Mucosa of descending colon (tissue), 3 donors: Measurements from ENCODE around the gene SDS. TPM values are rescaled to one million over a fixed set of nuclear protein-coding genes. Genes with fewer than 3 reads are reported as not detected.

Experiments used
- ATAC-seq: fragments of 200-7000 bp; cut with Tn5 transposase; one replicate; pipeline ENCODE4 v1.9.1; 2020; ENCODE audit warnings: mild to moderate bottlenecking, moderate library complexity
- DNase-seq, 3 donors: peaks; one replicate each; pipeline ENCODE4 v3.0.0-alpha.2; 2020
- H3K36me3 ChIP-seq: fragments of 200-600 bp; one replicate; pipeline ENCODE4 v1.8.0; 2021; ENCODE audit warnings: low read depth, mild to moderate bottlenecking
- H3K4me1 ChIP-seq: fragments of 200-600 bp; one replicate; pipeline ENCODE4 v1.8.0; 2021; ENCODE audit warnings: low read depth, mild to moderate bottlenecking
- H3K4me3 ChIP-seq: fragments of 200-600 bp; one replicate; pipeline ENCODE4 v1.8.0; 2021; ENCODE audit warnings: mild to moderate bottlenecking
- H3K9me3 ChIP-seq: fragments of 200-600 bp; one replicate; pipeline ENCODE4 v1.8.0; 2021; ENCODE audit warnings: mild to moderate bottlenecking
- intact Hi-C, 2 donors: fragments of 100-400 bp; cut with DNase I in 1 of 2; cut with micrococcal nuclease in 1 of 2; formaldehyde crosslinking; loops; one replicate each; pipeline versions ENCODE4 v1.11.0 to v1.11.1; 2022; cut with DNase I, micrococcal nuclease
- total RNA-seq, 3 donors: library from RNA; stranded (reverse); fragmentation: NEBNext Ultra II Directional in 2 of 3; extraction: Animal tissue kit (Norgen Biotek cat#: 25700) in 2 of 3; gene quantifications; one replicate each; pipeline versions ENCODE4 v1.2.1 to v1.2.4, GENCODE V29; 2021 to 2023
- TF ChIP-seq, protein P1 (sequence below): fragments of 200-600 bp; IDR thresholded peaks from one replicate; pipeline ENCODE4 v1.8.0; 2022; ENCODE audit warnings: antibody characterized with exemption, mild to moderate bottlenecking
- donor health status: DM: no; HTN: no; CAD: no; lungs with moderate emphysema.
- donor health status: DM: no; HTN: no; CAD: no.
- donor health status: DM: no; HTN: yes; CAD: no.

Gene SDS
- total RNA-seq, 3 donors from 2014 or later, result 0.44 to 3.9 (median 3.2) TPM

DNA sequence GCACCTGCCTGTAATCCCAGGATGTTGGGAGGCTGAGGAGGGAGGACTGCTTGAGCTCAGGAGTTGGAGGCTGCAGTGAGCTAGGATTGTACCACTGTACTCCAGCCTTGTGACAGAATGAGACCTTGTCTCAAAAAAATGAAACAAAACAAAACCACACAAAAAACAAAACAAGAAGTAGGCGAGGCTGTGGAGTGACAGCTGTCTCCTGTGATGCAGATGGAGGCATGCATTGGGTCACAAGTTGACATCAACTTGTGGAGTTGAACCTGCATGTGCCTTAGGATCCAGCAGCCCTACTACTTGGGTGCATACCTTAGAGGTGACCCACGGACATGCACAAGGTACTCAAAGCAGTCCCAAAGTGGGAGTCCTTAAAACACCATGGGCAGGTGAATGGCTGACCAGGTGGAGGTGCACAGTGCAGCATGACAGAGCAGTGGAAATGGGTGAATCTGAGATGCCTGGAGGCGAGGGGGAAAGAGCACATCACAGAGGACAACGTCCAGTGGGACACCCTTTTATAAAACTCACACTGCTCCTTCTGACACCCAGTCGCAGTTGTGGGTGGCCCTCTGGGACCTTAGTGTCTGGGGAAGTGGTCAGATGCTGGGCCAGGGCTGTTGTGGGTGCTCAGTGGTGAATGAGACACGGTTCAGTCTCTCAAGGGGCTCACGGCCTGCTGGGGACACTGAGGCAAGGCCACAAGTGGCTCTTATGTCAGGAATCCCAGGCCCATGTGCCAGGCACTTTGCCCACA lies 32.6 kb downstream of the SDS start:
- no peak for ATAC-seq
- Histone ChIP-seq H3K4me3 (no peak overlapping the region), H3K9me3 (no peaks in the 10 kb centered on the region), H3K4me1 (no peaks in the 10 kb centered on the region), H3K36me3 (no peaks in the 10 kb centered on the region)
- no peak for DNase-seq
- TF ChIP-seq, protein P1, sequence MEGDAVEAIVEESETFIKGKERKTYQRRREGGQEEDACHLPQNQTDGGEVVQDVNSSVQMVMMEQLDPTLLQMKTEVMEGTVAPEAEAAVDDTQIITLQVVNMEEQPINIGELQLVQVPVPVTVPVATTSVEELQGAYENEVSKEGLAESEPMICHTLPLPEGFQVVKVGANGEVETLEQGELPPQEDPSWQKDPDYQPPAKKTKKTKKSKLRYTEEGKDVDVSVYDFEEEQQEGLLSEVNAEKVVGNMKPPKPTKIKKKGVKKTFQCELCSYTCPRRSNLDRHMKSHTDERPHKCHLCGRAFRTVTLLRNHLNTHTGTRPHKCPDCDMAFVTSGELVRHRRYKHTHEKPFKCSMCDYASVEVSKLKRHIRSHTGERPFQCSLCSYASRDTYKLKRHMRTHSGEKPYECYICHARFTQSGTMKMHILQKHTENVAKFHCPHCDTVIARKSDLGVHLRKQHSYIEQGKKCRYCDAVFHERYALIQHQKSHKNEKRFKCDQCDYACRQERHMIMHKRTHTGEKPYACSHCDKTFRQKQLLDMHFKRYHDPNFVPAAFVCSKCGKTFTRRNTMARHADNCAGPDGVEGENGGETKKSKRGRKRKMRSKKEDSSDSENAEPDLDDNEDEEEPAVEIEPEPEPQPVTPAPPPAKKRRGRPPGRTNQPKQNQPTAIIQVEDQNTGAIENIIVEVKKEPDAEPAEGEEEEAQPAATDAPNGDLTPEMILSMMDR, result no peak
- intact Hi-C loops, result no loop called here

DNA sequence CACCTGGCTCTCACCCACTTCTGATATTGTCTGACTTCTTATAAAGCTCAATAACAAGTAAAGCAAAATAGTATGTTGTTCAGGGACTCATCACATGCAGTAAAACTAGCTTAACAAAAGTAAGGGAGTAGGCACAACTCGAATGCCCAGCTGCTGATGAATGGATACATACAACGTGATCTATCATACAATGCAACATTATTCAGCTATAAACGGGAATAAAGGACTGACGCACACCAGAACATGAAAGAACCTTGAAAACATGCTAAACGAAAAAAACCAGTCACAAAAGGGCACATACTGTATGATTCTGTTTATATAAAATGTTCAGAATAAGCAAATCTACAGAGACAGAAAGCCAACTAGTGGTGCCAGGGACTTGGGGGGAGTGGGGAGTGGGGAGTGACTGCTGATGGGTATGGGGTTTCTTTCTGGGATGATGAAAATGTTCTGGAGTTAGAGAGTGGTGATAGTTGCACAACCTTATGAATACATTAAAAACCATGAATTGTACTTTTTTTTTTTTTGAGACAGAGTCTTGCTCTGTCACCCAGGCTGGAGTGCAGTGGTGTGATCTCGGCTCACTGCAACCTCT lies 34.2 kb downstream of the SDS start:
- intact Hi-C loops, result no loop called here
- DNase-seq (no peak), ATAC-seq (no peak)
- H3K9me3 ChIP-seq, result no peaks in the 10 kb centered on the region
- TF ChIP-seq, protein P1, result no peak
- H3K36me3 ChIP-seq, result no peaks in the 10 kb centered on the region
- no peak overlapping the region for H3K4me3 ChIP-seq
- no peaks in the 10 kb centered on the region for H3K4me1 ChIP-seq

DNA sequence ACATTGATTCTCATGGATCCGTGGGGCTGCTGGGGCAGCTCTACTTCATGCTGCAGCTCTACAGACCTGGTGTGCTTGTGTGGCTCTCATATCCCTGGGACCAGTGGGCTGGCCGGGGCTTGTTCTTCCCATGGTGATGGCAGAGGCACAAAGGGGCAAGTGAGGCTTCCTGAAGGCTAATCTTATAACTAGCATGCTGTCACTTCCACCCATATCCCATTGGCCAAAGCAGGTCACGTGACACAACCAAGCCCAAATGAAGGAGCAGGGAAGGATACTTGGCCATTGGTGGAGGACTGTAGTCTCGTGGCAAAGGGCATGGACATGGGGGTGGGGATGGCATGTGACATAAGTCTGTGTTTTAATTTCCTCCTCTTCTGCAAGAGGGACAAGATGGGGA lies 35.4 kb downstream of the SDS start:
- intact Hi-C loops, result no loop called here
- Histone ChIP-seq H3K4me3 (no peak overlapping the region), H3K9me3 (no peaks in the 10 kb centered on the region), H3K4me1 (no peaks in the 10 kb centered on the region), H3K36me3 (no peaks in the 10 kb centered on the region)
- ATAC-seq (no peak), DNase-seq (no peak)
- TF ChIP-seq, protein P1, result no peak

DNA sequence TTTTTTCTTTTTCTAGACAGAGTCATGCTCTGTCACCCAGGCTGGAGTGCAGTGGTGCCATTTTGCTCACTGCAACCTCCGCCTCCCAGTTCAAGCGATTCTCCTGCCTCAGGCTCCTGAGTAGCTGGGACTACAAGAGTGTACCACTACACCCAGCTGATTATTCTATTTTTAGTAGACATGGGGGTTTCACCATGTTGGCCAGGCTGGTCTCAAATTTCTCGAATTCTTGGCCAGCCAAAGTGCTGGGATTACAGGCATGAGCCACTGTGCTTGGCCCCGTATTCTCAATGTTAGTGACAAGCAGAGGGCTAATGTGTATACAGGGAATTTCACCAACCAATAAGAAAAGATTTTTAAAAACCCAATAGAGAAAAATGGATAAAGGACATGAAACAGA lies 36.9 kb downstream of the SDS start:
- H3K4me1 ChIP-seq, result no peaks in the 10 kb centered on the region
- intact Hi-C loops, result no loop called here

DNA sequence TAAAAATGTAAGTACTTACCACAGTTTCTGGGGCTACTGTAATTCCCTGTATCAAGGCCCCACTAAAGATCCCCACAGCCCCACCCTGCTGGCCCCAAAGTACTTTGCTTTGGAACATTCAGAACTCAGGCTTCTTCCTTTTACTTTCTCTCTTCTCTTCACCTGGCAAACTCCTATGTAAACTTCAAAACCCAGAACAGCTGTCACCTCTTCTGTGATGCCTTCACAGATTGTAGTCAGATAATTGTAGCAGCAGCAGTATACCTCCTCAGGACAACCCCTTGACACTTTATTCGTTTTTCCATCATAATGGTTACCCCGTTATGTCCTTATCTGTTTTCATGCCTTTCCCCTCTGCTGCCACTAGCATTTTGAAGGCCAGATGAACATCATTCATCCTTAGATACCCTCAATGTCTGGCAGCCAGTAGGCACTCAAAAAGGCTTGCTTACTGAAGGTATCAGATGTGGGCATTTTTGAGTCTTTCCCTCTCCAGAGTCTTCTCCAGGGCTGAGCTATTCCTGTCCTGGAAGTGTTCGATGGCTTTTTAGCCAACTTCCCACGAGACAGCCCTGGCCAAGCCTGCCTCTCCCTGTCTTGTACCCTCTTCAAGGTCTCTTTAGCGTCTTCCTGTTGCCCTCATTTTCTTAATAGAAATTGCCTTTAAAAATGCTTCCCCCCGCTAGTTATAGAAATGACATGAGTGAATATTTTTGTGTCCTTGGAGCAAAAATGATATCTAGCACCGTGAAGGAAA lies 37.9 kb downstream of the SDS start:
- H3K36me3 ChIP-seq, result no peaks in the 10 kb centered on the region
- ATAC-seq, result no peak
- intact Hi-C loops, result no loop called here
- TF ChIP-seq, protein P1, result no peak
- DNase-seq, result no peak
- no peaks in the 10 kb centered on the region for H3K4me1 ChIP-seq
- H3K9me3 ChIP-seq, result no peaks in the 10 kb centered on the region
- no peak overlapping the region for H3K4me3 ChIP-seq

More for the DNA sequence above, 36.9 kb downstream of the SDS start:
- H3K9me3 ChIP-seq, result no peaks in the 10 kb centered on the region
- no peaks in the 10 kb centered on the region for H3K36me3 ChIP-seq
- no peak for DNase-seq
- ATAC-seq, result no peak
- no peak overlapping the region for H3K4me3 ChIP-seq
- TF ChIP-seq, protein P1, result no peak
